ENCODE data around the gene CCN6.

GRCh38 chr6:112085286-112086065 lies 31.6 kb downstream of the CCN6 start:
- no peak for TF ChIP-seq CTCF (IDR thresholded peaks at IDR 0.05)
- TF ChIP-seq POLR2AphosphoS5 (IDR thresholded peaks at IDR 0.05; ENCODE audit: insufficient read depth in 1 of 2, low read depth in 1 of 2), result no peak

All from vagina (tissue), 2 donors.